Breast epithelium (tissue), 4 donors: ENCODE data around the gene WTAP. TPM values are rescaled to one million over a fixed set of nuclear protein-coding genes. Genes with fewer than 3 reads are reported as not detected.
A peak's percentile ranks its signal among the peaks of the same experiment; 100 is the strongest.
"Not testable (repeated sequence)": the region's sequence is repeated elsewhere in the genome, so short reads cannot be mapped to it uniquely, and the experiment has no call there.

Experiments
- DNase-seq, 2 donors: peaks; one replicate each; pipeline ENCODE4 v3.0.0-alpha.2; 2019; ENCODE audit warnings: low spot score in 2 of 2
- H3K27ac ChIP-seq, 2 donors: fragments of 200-600 bp; sonication (generic) in 1 of 2; one replicate each; pipeline ENCODE4 v1.5.1; 2016 to 2019; ENCODE audit warnings: mild to moderate bottlenecking in 1 of 2
- H3K27me3 ChIP-seq, 2 donors: fragments of 200-600 bp; sonication (generic) in 1 of 2; one replicate each; pipeline versions ENCODE4 v1.5.1 to v1.6.0; 2017 to 2019; ENCODE audit warnings: control low read depth in 1 of 2, mild to moderate bottlenecking in 1 of 2
- H3K36me3 ChIP-seq: fragments of 200-600 bp; one replicate; pipeline ENCODE4 v1.5.1; 2019
- H3K4me1 ChIP-seq, 2 donors: fragments of 200-600 bp; sonication (generic); one replicate each; pipeline ENCODE4 v1.5.1; 2016 to 2019; ENCODE audit warnings: control low read depth in 1 of 2
- H3K4me3 ChIP-seq, 3 donors: fragments of 200-600 bp; sonication (generic); 1 replicate in 2 of 3; 2 replicates in 1 of 3; pipeline ENCODE4 v1.5.1; 2016 to 2019; ENCODE audit warnings: mild to moderate bottlenecking in 3 of 3, moderate library complexity in 2 of 3
- H3K9me3 ChIP-seq, 2 donors: fragments of 200-600 bp; sonication (generic) in 1 of 2; one replicate each; pipeline ENCODE4 v1.5.1; 2016 to 2019; ENCODE audit warnings: control low read depth in 1 of 2
- CTCF ChIP-seq, 3 donors: fragments of 450-650 bp; IDR thresholded peaks; one replicate each; pipeline ENCODE4 v1.5.1; 2016 to 2017; ENCODE audit warnings: antibody characterized with exemption in 3 of 3, mild to moderate bottlenecking in 3 of 3, moderate library complexity in 3 of 3
- POLR2A ChIP-seq: fragments of 450-650 bp; IDR thresholded peaks from one replicate; pipeline ENCODE4 v1.6.1; 2016; ENCODE audit warnings: antibody characterized with exemption, mild to moderate bottlenecking, moderate library complexity
- POLR2AphosphoS5 ChIP-seq, 3 donors: sonication (generic); formaldehyde crosslinking; IDR thresholded peaks; one replicate each; pipeline ENCODE4 v1.6.1; 2017; ENCODE audit warnings: antibody characterized with exemption in 3 of 3
- intact Hi-C: fragments of 100-400 bp; cut with DNase I; formaldehyde crosslinking; loops from one replicate; pipeline ENCODE4 v1.15.1; 2023; ENCODE audit warnings: low total_unique reads
- total RNA-seq, 3 donors: library from RNA; depleted of rRNA; stranded (reverse); fragments of >200 nt; gene quantifications; one replicate each; pipeline ENCODE4 v1.1.0, GENCODE V29; 2016

WTAP gene
- total RNA-seq, 3 donors from 2014 or later: 115 to 153 (median 116) TPM

- Histone ChIP-seq H3K4me1 (peaks cover 4 to 19% of the 10 kb centered on the region in 2 donors), H3K4me3 (peak within 1 kb of the TSS; percentile 86 to 99 (median 92)), H3K9me3 (no peaks in the 10 kb centered on the region), H3K27me3 (no peaks in the 10 kb centered on the region), H3K27ac (peak within 1 kb of the TSS; percentile 94 to 97), H3K36me3 (no peaks in the 10 kb centered on the region)
- intact Hi-C loops: loop anchor here (2.0 to 5.0 kb wide), 2 partner anchors 63 to 97 kb away; partner anchors contain the start of genes SOD2 and WTAP
- DNase-seq: peak; percentile 99
- peak; percentile 87 to 95 (median 90) for TF ChIP-seq POLR2AphosphoS5 (IDR thresholded peaks at IDR 0.05)
- TF ChIP-seq CTCF (IDR thresholded peaks at IDR 0.05): no peak
- TF ChIP-seq POLR2A: peak; percentile 91
Observed at GRCh38 chr6:159789377-159790148, 62.3 kb downstream of the WTAP start, which contains the start of gene TCP1. Gene TCP1, minus strand, starts transcription at chr6:159789602. Its CDS starts 134 bp downstream, at chr6:159789468.

- TF ChIP-seq POLR2A: no peak
- TF ChIP-seq CTCF (IDR thresholded peaks at IDR 0.05): no peak
- peak; percentile 16 to 77 (median 72) for TF ChIP-seq POLR2AphosphoS5 (IDR thresholded peaks at IDR 0.05)
- H3K27ac ChIP-seq: peak within 1 kb of the TSS; percentile 94 to 97
- H3K4me3 ChIP-seq: peak within 1 kb of the TSS; percentile 86 to 99 (median 92)
- intact Hi-C loops: no loop called here
- DNase-seq: peak; percentile 91 to 93
- H3K9me3 ChIP-seq: no peaks in the 10 kb centered on the region
- no peaks in the 10 kb centered on the region for H3K27me3 ChIP-seq
- peaks cover 4 to 19% of the 10 kb centered on the region in 2 donors for H3K4me1 ChIP-seq
- H3K36me3 ChIP-seq: no peaks in the 10 kb centered on the region
Observed at GRCh38 chr6:159790149-159790955, 63.0 kb downstream of the WTAP start, which contains the start of gene MRPL18. Gene MRPL18, plus strand, starts transcription at chr6:159790467. Its CDS starts 121 bp downstream, at chr6:159790588.

- DNase-seq: no peak
- no peaks in the 10 kb centered on the region for H3K36me3 ChIP-seq
- no peaks in the 10 kb centered on the region for H3K27me3 ChIP-seq
- intact Hi-C loops: no loop called here
- H3K4me3 ChIP-seq: peak overlapping the region; percentile 86 to 99 (median 92)
- H3K27ac ChIP-seq: peak overlapping the region; percentile 94 to 97
- H3K4me1 ChIP-seq: peaks cover 4 to 19% of the 10 kb centered on the region in 2 donors
- TF ChIP-seq POLR2A (no peak), POLR2AphosphoS5 (IDR thresholded peaks at IDR 0.05) (no peak), CTCF (IDR thresholded peaks at IDR 0.05) (no peak)
- H3K9me3 ChIP-seq: no peaks in the 10 kb centered on the region
Observed at GRCh38 chr6:159790956-159791598, 63.8 kb downstream of the WTAP start.

DNA sequence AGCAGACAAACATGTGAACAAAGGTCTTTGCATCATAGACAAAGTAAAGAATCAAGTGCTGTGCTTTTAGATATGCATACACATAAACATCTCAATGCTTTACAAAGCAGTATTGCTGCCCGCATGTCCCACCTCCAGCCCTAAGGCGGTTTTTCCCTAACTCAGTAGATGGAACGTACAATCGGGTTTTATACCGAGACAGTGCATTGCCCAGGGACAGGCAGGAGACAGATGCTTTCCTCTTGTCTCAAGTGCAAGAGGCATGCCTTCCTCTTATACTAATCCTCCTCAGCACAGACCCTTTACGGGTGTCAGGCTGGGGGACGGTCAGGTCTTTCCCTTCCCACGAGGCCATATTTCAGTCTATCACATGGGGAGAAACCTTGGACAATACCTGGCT, 67.7 kb downstream of the WTAP start:
- DNase-seq, H3K4me3 ChIP-seq, H3K4me1 ChIP-seq, H3K27ac ChIP-seq, H3K27me3 ChIP-seq, intact Hi-C loops, H3K9me3 ChIP-seq, H3K36me3 ChIP-seq: not testable (repeated sequence)

GRCh38 chr6:159797554-159797953, 70.2 kb downstream of the WTAP start:
- no peaks in the 10 kb centered on the region for H3K9me3 ChIP-seq
- H3K36me3 ChIP-seq: no peaks in the 10 kb centered on the region
- H3K27ac ChIP-seq: no peak overlapping the region
- no peak for TF ChIP-seq POLR2A
- no peak for TF ChIP-seq POLR2AphosphoS5 (IDR thresholded peaks at IDR 0.05)
- no peak for TF ChIP-seq CTCF (IDR thresholded peaks at IDR 0.05)
- intact Hi-C loops: no loop called here
- H3K27me3 ChIP-seq: no peaks in the 10 kb centered on the region
- no peak for DNase-seq
- H3K4me1 ChIP-seq: no peaks in the 10 kb centered on the region
- no peak overlapping the region for H3K4me3 ChIP-seq
